ENCODE results near the gene RYR1. TPM values are rescaled to one million over a fixed set of nuclear protein-coding genes. Genes with fewer than 3 reads are reported as not detected.
"Not testable (repeated sequence)": the region's sequence is repeated elsewhere in the genome, so short reads cannot be mapped to it uniquely, and the experiment has no call there.

The RYR1 gene
- total RNA-seq, 1 donor from 2014 or later: 2.3 TPM

DNA sequence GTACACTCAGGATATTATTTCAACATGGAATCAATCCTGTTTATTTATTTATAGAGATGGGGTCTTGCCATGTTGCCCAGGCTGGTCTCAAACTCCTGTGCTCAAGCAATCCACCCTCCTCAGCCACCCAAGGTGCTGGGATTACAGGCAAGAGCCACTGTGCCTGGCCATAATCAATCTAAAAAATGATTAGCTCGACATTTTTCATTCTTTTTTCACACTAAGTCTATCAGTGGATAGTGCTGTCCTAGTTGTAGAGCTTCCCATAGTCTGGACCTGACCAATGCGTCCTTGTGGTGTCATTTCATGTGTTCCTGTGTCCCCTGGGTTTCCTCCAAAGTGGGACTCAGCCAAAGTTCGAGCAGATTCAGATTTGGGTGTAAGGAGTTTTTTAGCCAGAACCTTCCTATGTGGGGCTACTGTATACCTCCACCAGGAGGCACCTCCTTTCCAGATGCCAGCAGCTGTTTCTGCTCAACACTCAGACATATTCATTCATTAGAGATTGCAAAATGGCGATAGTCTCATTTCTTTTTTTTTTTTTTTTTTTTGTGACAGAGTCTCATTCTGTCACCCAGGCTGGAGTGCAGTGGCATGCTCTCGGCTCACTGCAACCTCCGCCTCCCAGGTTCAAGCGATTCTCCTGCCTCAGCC, 123.2 kb downstream of the RYR1 start:
- intact Hi-C loops (cut with micrococcal nuclease): loop anchor here (1.0 to 5.0 kb wide), 2 partner anchors 39 to 81 kb away; no protein-coding TSS in a partner anchor

DNA sequence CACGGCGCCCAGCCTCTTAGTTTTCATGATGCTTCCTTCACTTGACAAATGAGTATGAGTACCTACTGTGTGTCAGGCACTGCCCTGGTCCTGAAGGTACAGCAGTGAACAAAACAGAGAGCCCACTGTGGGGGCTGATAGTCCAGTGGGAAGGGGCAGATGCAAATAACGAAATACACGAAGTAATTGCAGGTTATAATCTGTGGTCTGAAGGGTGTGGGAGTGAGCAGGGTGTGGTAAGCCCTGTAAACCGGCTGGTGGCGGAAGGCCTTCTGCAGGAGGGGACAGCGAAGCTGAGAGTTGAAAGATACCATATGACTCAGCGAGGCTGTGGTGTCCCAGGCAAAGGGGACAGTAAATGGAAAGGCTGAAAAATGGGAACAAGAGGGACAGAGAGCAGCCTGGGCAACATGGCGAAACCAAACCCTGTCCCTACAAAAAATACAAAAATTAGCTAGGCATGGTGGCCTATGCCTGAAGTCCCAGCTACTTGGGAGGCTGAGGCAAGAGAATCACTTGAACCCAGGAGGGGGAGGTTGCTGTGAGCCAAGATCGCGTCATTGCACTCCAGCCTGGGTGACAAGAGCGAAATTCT, 123.8 kb downstream of the RYR1 start:
- intact Hi-C loops (cut with micrococcal nuclease): loop anchor here (1.0 to 5.0 kb wide), 2 partner anchors 40 to 80 kb away; no protein-coding TSS in a partner anchor

DNA sequence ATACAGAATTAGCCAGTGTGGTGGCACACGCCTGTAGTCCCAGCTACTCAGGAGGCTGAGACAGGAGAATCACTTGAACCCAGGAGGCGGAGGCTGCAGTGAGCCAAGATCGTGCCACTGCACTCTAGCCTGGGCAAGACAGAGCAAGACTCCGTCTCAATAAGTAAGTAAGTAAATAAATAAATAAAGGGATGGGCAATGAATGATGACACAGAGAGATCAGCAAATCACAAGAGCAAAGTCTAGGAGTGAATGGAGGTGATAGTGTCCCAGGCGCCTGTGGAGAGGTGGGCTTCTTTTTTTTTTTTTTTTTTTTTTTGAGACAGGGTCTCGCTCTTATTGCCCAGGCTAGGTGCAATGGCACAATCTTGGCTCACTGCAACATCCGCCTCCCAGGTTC, 125.4 kb downstream of the RYR1 start:
- intact Hi-C loops (cut with micrococcal nuclease): loop anchor here (1.0 to 5.0 kb wide), 3 partner anchors 15 to 60 kb away; partner anchors contain the start of gene EIF3K

DNA sequence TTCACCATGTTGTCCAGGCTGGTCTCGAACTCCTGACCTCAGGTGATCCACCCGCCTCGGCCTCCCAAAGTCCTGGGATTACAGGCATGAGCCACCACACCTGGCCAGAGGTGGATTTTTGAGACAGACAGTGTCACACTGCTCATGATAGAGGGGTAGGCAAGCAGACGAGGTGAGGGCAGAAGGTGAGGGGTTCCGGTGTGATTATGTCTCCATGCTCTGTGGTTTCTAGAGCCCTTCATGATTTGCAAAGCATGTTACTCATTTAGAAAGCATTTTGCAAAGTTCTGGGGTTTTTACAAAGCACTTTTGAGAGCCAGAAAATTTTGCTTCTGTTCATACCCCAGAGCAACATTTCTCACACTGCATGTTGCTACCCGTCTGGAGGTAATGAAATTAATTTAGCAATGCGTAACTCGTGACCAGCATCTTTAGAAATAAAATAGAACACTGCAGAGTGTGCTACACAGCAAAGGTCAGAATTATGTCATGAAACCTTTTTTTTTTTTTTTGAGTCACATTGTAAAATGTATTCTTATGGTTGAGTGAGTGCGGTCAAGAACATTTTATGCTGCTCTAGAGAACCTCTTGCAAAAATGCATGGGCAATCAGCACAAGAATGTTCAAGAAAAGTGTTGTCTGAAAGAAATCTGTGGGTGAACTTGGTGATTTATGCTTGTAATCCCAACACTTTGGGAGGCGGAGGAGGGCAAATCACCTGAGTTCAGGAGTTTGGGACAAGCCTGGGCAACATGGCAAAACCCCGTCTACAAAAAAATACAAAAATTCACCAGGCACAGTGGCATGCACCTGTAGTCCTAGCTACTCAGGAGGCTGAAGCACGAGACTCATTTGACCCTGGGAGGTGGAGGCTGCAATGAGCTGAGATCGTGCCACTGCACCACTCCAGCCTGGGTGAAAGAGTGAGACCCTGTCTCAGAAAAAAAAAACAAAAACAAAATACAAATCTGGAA, 126.2 kb downstream of the RYR1 start:
- intact Hi-C loops (cut with micrococcal nuclease): loop anchor here (1.0 to 5.0 kb wide), 3 partner anchors 15 to 60 kb away; partner anchors contain the start of gene EIF3K

DNA sequence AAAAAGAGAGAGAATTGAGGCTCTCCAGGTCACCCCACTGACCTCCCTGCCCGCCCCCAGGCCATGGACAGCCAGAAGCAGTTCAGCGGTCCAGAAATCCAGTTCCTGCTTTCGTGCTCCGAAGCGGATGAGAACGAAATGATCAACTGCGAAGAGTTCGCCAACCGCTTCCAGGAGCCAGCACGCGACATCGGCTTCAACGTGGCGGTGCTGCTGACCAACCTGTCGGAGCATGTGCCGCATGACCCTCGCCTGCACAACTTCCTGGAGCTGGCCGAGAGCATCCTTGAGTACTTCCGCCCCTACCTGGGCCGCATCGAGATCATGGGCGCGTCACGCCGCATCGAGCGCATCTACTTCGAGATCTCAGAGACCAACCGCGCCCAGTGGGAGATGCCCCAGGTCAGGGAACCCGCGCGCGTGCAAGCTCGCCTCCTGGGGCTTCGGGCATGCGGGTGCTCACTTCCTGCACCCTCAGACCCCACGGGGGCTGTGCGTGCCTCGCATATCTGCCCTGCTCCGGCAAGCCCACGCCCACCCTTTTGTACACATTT, 127.6 kb downstream of the RYR1 start:
- intact Hi-C loops (cut with micrococcal nuclease): no loop called here

DNA sequence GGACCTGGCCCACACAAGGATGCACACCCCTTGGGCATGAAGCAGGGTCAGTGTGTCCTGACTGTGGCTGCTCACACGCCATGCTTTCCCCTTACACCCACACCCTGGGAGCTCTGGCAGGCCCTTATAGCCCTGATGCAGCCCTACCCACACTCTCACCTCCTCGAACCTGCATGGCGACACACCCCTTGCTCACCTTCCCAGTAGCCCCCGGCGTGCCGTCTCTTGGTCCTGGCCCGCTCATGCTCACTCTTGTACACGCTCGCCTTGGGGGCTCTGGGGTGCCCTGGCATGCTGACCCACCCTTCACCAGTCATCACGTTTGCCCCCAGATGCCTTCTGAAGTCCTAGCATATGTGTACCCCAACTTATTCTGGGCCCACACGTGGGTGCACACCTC, 128.2 kb downstream of the RYR1 start:
- intact Hi-C loops (cut with micrococcal nuclease): no loop called here

DNA sequence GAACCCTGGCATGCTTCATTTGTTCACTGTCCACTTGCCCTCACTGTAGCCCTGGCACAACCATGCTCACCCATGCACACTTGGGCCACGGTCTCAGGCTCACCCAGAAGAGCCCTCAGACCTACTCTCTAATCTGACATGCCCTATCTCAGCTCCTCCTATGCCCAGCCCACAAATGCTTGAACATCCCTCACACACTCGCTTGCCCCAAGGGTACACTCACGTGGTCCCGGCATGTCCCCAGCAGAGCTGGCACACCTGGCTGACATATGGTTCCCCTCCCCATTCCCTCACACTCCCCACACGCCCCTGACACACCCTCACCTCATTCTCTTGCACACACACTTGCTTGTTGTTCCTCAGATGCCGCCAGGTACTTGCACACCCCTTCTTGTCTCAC, 128.6 kb downstream of the RYR1 start:
- intact Hi-C loops (cut with micrococcal nuclease): no loop called here

DNA sequence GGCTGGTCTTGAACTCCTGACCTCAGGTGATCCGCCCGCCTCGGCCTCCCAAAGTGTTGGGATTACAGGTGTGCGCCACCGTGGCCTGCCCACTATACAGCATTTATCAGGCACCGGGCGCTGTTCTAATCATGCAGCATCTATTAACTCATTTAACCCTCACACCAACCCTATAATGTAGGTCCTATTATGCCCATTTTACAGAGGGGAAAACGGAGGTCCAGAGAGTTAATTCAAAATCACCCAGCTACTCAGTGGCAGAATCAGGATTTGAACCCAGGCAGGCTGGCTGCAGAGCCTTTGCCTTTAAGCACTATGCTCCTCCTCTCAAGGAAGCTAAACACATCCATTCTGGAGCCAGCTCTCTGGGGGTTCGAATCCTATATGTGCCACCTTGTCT, 130.0 kb downstream of the RYR1 start:
- intact Hi-C loops (cut with micrococcal nuclease): no loop called here

DNA sequence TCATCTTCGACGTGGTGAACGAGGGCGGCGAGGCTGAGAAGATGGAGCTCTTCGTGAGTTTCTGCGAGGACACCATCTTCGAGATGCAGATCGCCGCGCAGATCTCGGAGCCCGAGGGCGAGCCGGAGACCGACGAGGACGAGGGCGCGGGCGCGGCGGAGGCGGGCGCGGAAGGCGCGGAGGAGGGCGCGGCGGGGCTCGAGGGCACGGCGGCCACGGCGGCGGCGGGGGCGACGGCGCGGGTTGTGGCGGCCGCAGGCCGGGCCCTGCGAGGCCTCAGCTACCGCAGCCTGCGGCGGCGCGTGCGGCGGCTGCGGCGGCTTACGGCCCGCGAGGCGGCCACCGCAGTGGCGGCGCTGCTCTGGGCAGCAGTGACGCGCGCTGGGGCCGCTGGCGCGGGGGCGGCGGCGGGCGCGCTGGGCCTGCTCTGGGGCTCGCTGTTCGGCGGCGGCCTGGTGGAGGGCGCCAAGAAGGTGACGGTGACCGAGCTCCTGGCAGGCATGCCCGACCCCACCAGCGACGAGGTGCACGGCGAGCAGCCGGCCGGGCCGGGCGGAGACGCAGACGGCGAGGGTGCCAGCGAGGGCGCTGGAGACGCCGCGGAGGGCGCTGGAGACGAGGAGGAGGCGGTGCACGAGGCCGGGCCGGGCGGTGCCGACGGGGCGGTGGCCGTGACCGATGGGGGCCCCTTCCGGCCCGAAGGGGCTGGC, 131.6 kb downstream of the RYR1 start:
- intact Hi-C loops (cut with micrococcal nuclease): no loop called here

DNA sequence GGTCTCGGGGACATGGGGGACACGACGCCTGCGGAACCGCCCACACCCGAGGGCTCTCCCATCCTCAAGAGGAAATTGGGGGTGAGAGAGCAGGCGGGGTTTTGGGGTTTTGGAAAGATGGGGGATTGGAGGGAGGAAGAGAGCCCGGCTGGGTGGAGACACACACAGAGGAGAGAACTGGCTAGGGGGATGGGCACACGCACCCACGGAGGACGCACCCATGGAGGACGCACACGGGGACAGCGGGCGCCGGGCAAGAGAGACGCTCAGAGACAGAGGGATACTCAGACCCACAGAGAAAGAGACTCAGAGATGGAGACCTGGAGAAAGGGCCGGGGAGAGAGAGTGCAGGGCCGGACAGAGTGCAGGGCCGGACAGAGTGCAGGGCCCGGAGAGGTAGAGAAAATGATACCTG, 132.2 kb downstream of the RYR1 start:
- intact Hi-C loops (cut with micrococcal nuclease): no loop called here

DNA sequence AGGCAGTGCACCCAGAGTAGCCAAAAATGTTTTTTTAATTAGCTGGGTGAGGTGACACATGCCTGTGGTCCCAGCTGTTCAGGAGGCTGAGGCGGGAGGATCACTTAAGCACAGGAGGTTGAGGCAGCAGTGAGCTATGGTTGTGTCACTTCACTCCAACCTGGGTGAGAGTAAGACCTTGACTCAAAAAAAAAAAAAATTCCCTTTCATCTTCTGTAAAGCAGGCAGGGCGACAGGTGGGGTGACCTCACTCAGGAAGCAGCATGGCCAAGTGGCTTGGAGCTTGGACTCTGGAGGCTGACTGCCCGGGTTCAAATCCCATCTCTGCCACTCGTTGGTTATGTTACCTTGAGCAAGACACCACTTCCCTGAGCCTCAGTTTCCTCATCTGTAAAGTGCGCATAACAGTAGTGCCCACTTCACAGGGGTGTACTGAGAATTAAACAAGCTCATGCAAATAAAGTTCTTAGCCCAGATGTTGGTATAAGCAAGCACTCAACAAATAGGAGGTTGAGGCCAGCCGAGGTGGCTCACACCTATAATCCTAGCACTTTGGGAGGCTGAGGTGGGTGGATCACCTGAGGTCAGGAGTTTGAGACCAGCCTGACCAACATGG, 136.0 kb downstream of the RYR1 start:
- intact Hi-C loops (cut with micrococcal nuclease): no loop called here

DNA sequence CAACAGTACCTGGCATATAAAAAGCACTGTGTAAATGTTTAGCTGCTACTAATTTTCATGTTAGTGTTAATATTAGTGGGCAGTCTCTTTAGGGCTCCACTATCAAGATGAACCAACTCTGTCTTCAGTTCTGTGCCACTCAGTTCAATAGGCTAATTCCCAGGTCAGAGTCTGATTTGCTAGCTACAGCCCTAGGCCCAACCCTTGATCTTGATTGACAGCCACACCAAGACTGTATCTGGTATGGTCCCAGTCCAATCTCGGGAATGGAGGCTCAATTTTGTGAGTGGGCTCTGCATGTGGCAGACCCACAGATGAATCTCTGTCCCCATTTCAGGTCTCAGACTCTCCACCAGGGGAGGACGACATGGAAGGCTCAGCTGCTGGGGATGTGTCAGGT, 138.2 kb downstream of the RYR1 start:
- intact Hi-C loops (cut with micrococcal nuclease): no loop called here

DNA sequence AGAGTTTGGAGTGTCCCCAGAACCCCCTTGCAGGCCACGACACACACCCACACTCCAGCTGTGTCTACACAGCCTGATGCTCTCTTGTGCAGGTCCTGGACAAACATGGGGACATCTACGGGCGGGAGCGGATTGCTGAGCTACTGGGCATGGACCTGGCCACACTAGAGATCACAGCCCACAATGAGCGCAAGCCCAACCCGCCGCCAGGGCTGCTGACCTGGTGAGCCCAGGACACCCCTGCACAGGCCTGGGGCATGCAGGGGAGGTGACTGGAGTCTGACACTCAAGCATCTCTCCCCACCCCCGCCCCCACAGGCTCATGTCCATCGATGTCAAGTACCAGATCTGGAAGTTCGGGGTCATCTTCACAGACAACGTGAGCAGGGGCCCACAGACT, 144.3 kb downstream of the RYR1 start:
- intact Hi-C loops (cut with micrococcal nuclease): no loop called here

DNA sequence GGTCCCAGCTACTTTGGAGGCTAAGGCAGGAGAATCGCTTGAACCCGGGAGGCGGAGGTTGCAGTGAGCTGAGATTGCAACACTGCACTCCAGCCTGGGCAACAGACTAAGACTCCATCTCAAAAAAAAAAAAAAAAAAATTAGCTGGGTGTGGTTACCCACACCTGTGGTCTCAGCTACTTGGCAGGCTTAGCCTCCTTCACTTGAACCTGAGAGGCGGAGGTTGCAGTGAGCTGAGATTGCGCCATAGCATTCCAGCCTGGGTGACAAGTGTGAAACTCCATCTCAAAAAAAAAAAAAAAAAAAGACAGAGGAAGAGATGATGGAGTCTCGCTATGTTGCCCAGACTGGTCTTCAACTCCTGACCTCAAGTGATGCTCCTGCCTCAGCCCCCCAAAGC, 145.8 kb downstream of the RYR1 start:
- intact Hi-C loops (cut with micrococcal nuclease): not testable (repeated sequence)

DNA sequence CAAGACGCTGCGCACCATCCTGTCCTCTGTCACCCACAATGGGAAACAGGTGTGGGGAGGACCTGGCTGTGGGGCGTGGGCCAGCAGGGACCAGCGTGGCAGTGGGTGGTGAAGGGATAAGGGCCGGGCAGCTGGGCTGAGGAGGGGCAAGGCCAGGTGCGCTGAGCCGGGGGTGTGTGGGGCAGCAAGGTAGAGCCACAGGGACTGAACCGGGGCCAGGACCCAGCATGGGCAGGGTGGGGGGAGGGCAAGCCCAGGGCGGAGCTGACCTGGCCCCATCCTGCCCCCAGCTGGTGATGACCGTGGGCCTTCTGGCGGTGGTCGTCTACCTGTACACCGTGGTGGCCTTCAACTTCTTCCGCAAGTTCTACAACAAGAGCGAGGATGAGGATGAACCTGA, 146.6 kb downstream of the RYR1 start:
- intact Hi-C loops (cut with micrococcal nuclease): no loop called here

DNA sequence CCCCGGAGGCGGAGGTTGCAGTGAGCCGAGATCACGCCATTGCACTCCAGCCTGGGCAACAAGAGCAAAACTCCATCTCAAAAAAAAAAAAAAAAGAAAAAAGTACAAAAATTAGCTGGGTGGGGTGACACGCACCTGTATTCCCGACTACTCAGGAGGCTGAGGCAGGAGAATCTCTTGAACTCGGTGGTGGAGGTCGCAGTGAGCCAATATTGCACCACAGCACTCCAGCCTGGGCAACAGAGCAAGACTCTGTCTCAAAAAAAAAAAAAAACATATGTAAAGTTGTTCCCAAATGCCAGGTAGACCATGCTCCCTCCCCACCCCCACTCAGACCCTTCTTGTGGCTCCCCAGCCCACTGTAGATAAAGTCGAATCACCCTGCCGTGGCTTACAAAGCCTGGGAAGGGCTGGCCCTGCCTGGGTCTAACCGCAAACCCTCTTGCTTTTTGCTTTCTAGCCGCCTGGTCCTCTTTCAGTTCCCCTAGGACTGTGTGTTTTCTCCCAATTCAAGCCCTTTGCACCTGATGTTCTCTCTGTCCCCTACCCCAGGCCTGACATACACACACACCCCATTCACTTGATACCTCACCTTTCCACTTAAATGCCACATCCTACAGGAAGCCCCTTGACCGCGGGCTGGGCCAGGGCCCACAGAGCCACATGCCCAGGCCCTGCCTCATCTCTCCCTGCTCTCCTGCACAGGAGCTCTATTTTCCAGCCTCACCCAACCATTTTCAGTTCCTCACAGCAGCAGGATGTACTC, 149.9 kb downstream of the RYR1 start:
- intact Hi-C loops (cut with micrococcal nuclease): no loop called here

DNA sequence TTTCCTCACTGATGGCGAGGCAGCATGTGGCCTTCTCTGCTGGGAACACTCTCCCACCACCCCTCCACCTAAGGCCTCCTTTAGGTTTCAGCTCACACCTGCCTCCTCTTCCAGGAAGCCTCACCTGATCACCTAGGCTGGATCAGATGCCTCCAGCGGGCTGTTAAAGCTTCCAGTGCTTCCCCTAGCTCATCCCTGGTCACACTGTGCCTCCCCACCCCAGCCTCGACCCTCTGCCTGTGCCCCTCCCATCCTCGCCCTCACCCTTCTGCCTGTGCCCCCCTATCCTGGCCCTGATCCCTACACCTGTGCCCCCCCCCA, 150.5 kb downstream of the RYR1 start:
- intact Hi-C loops (cut with micrococcal nuclease): no loop called here

DNA sequence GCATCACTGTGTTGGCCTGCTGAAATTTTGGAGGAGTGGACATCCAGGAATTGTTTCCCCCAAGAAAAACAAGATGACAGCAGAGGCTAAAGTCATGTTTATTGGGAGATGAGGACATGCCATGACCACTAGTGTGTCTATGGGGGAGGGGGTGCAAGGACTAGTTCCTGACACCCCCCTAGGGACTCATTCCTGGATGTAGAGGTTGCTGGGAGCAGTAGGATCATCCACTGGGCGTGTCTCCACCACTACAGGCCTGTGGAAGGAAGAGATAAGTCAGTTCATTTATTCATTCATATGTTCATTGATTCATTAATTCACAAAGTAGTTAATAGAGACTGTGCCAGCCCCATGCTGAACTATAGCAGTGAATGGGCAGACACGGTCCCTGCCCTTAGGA, 154.1 kb downstream of the RYR1 start:
- intact Hi-C loops (cut with micrococcal nuclease): no loop called here

DNA sequence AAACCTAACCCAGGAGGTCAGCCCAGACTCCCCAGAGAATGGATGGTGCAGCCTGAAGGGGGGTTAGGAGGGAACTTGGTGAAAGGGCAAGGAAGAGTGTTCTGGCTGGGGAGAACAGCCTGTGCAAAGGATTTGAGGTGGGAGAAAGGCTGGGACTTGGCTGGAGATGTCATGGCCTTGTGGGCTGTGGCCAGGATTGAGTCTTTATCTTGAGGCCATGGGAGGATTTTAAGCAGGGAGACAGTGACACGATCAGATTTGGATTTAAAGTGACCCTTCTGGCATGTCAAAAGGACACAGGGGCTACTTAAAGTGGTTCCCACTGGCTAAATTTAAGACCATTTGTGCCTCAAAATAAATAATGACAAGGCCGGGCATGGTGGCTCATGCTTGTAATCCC, 154.6 kb downstream of the RYR1 start:
- intact Hi-C loops (cut with micrococcal nuclease): no loop called here

DNA sequence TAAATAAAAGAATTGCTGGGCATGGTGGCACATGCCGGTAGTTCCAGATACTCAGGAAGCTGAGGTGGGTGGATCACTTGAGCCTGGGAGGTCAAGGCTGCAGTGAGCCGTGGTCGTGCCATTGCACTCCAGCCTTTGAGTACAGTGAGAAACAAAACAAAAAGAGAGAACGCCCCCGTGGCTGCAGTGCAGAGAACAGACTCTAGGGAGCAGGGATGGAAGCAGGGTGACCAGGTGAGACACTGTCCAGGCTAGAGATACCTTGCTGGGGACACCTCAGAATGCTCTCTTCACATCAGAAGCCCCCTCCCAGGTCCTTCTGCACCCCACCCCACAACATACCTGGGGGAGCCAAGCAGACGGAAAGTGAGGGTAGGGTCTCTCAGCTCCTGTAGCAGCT, 159.4 kb downstream of the RYR1 start:
- intact Hi-C loops (cut with micrococcal nuclease): no loop called here
